CD4-positive, alpha-beta T cell treated with Interleukin-1 beta for 1 hour (primary cell): ENCODE data around the gene SPIC.
A peak's percentile ranks its signal among the peaks of the same experiment; 100 is the strongest.
"Not testable (repeated sequence)": the region's sequence is repeated elsewhere in the genome, so short reads cannot be mapped to it uniquely, and the experiment has no call there.

ENCODE experiments used
- DNase-seq, 2 donors: peaks; one replicate each; pipeline ENCODE4 v3.0.0-alpha.2; 2020 to 2022

SPIC gene

GRCh38 chr12:101474711-101475386 lies at the start of gene SPIC:
Gene SPIC, plus strand, starts transcription at chr12:101475336. Its CDS starts 1,569 bp downstream, at chr12:101476905.
- DNase-seq: no peak

DNA sequence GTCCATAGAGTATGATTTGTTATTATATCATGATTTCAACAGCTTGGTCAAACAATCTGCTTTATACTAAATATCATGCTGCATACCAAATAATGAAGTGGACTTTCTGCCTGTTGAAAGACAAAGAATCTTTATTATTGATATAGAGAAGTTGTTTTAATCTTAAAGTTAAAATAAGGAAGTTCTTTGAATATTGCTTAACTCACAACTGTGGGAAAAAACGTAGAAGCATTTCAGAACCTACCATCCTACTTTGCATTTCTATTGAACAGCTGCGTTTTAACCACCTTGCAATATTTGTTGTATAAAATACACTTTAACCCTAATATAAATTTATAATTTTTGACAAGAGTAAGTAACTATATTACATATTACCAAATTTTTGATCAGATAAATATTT lies 44.7 kb upstream of the SPIC start:
- no peak for DNase-seq

- DNase-seq: no peak
Observed at GRCh38 chr12:101436136-101436535, 39.0 kb upstream of the SPIC start.

DNA sequence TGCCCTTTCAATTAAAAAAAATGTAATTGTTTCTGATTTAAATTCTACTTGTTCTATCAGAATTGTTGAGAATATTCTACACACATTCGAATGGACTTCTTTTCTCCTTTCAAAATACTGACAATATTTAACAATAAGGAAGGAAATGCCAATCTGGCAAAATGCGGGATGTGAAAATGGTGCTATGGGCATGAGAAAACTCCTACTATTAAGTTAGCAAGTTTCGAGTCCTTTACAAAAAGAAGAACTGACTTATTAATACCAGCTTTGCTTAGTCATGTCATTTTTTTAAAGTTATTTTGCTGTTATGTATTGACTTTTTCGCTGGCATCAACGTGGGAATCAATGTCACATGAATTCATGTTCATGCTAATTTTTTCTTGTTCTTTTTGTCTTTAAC lies 35.9 kb upstream of the SPIC start:
- no peak for DNase-seq

DNA sequence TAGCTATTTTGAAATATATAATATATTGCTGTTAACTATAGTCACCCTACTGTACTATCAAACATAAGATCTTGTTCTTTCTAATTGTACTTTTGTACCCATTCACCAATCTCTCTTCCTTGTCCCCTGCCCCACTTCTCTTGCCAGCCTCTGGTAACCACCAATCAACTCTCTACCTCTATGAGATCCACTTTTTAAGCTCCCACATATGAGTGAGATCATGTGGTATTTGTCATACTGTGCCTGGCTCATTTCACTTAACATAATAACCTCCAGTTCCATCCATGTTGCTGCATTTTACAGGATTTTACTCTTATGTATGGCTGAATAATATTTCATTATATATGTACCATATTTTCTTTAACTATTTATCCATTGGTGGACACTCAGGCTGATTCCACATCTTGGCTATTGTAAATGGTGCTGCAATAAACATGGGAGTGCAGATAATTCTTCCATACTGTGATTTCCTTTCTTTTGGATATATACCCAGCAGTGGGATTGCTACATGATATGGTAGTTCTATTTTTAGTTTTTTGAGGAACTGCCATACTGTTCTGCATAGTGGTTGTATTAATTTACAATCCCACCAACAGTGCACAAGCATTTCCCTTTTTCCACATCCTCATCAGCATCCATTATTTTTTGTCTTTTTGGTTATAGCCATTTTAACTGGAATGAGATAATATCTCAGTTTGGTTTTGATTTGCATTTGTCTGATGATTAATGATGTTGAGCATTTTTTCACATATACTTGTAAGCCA lies 33.5 kb upstream of the SPIC start:
- DNase-seq: no peak

- DNase-seq: peak in 1 of 2 donors; percentile 36
Observed at GRCh38 chr12:101455685-101456084, 19.5 kb upstream of the SPIC start.

GRCh38 chr12:101459642-101460346 lies 15.3 kb upstream of the SPIC start:
- no peak for DNase-seq

GRCh38 chr12:101468948-101469347 lies 6.2 kb upstream of the SPIC start:
- no peak for DNase-seq

- no peak for DNase-seq
Observed at GRCh38 chr12:101470939-101471338, 4.2 kb upstream of the SPIC start.

- not testable (repeated sequence) for DNase-seq
Observed at GRCh38 chr12:101471878-101472277, 3.3 kb upstream of the SPIC start.

DNA sequence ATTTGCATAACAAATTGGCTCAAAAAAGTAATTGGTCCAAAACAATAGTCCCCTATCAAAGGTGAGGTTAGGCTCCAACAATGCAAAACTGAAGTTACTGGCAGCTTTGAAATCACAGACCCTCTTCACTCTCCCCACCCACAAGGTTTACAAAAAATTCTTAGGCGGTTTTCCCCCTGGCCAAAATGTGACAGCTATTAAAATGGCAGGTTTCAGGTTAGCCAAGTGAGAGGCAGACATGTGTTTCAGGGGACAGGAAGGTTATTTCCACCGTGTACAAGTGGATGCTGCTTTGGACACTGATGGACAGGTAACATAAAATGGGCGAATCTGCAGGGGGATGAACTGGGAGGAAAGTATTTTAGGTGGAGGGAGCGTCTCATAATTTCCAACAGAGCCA lies 888 bp upstream of the SPIC start:
- DNase-seq: no peak

GRCh38 chr12:101475751-101476305 lies 692 bp downstream of the SPIC start:
- DNase-seq: no peak

GRCh38 chr12:101480849-101481248 lies 5.7 kb downstream of the SPIC start:
- no peak for DNase-seq

DNA sequence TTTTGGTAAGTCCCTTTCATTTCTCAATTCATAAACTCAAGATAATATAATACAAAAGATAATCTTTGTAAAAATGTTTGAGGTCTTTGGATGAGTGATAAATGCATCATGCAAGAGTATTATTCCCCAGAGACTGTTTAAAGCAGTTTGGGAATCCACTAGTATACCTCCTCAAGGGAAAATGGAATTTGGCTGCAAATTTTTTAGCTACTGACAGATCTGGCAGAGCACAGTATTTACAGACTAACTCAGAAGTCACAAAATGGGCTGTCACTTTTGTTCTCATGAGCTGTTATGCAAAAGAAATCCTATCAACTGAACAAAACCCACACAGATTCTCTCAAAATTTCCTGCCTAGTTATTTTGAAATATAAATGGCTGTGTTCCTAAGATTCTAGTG lies 9.9 kb downstream of the SPIC start:
- no peak for DNase-seq

DNA sequence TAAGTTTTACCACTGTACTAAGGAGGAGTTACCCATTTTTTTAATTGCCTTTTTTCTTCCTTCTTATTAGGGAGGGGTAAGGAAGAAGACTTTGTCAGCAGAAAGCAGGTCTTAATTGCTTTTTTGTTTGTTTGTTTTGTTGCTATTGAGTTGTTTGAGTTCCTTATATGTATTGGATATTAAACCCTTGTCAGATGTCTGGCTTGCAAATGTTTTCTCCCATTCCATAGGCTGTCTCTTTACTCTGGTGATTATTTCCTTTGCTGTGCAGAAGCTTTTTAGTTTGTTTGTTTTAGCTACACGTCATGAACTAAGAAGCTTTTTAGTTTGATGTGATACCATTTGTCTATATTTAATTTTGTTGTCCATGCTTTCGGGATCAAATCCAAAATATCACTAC lies 13.3 kb downstream of the SPIC start:
- DNase-seq: no peak

DNA sequence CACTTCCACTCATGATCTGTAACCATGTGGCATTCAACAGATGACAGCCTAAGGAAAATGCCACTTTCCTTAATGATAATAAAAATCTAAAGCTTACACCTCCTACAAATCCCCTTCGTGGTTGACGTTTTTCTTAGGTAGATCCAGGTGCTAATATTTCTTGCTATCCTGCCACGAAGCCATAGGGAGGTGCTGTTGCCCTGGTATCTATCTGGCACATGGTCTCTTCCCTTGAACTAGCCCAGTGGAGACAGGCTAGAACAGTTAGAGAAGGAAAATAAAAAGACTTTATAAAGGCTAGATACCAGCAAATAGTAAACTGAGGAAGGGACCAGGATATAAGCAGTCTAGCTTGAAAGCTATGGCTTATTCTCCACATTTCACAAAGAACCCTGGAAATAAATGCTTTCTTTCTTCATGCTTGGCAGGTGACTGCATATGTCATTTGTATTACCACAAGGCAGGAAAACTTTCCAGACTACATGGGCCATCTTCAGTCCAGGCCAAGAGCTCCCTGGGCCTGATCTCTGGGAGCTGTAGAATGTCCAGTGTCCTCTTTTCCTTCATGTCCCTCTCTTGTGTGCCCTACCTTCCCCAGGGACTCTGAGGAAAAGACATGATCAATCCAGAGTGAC lies 15.3 kb downstream of the SPIC start:
- no peak for DNase-seq

- no peak for DNase-seq
Observed at GRCh38 chr12:101491329-101491728, 16.2 kb downstream of the SPIC start.

GRCh38 chr12:101493556-101493955 lies 18.4 kb downstream of the SPIC start:
- DNase-seq: no peak

- no peak for DNase-seq
Observed at GRCh38 chr12:101498252-101498651, 23.1 kb downstream of the SPIC start.

DNA sequence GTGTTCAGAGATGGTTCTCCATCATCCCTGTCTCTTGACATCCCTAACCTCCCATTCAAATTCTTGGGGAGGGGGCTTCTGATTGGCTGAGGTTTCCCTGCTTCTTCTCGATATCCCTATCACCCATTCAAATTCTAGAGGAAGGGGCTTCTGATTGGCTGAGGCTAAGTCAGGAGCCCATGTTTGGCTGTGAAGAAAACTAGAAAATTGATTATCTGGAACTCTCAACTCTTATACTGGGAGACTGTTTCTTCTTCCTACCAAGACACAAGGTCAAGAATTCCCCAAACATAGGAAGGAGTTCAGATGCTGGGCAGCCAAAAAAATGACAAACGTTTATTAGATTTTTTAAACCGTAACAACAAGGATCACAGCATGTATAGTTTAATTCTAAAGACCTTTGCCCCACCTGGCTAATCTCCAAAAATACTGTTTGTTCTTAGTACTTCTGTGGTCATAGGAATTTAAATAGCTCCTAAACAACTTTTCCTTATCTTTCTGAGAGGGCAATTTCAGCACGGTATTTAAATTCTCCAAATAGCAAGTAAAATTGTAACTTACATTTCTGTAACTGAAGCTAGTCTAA lies 26.4 kb downstream of the SPIC start:
- DNase-seq: no peak

DNA sequence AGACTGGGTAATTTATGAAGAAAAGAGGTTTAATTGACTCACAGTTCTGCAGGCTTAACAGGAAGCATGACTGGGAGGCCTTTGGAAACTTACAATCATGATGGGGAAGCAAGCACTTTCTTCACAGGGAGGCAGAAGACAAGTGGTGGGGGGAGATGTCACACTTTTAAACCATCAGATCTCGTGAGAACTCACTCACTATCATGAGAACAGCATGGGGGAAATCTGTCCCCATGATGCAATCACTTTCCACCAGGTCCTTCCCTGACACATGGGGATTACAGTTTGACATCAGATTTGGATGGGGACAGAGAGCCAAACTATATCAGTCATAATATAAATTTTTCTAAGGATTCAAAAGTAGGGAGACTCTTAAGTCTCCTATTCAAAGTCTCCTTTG lies 46.0 kb downstream of the SPIC start:
- DNase-seq: no peak

DNA sequence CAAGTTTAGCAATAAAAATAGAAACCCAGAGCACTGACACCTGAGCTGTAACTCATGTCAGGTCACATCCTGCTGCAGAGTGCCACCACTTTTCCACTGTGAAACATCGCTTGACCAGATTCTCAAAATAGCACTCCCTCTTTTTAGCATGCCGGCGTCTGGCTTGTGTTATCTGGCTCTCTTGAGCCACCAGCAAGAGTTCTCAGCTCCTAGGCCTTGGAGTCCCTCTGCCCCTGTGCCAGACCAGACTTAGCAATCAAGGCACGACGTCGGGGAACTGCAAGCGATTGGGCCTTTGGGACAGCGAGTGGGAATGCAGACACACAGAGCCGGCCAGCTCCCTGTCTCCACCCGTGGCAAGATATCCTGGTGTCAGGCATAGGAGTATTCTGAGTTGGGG lies 52.5 kb downstream of the SPIC start:
- no peak for DNase-seq
